ELF-1 (cell line): ENCODE measurements around the gene PCDH9.

Experiments
- DNase-seq: peaks from one replicate; pipeline ENCODE4 v3.0.0-alpha.2; 2016; ENCODE audit warnings: low read depth, low spot score

PCDH9 gene

GRCh38 chr13:66345518-66345810 lies 884.7 kb downstream of the PCDH9 start:
- no peak for DNase-seq

- DNase-seq, result no peak
Observed at GRCh38 chr13:66344805-66345517, 885.2 kb downstream of the PCDH9 start.

GRCh38 chr13:66343224-66343828 lies 886.8 kb downstream of the PCDH9 start:
- peak; percentile 8 for DNase-seq

GRCh38 chr13:66341635-66342377 lies 888.3 kb downstream of the PCDH9 start:
- no peak for DNase-seq

GRCh38 chr13:66339214-66339613 lies 890.9 kb downstream of the PCDH9 start:
- DNase-seq, result no peak

GRCh38 chr13:66338542-66338941 lies 891.6 kb downstream of the PCDH9 start:
- DNase-seq, result no peak

GRCh38 chr13:66335626-66336025 lies 894.5 kb downstream of the PCDH9 start:
- DNase-seq, result no peak

- no peak for DNase-seq
Observed at GRCh38 chr13:66329988-66330451, 900.1 kb downstream of the PCDH9 start.

- DNase-seq, result no peak
Observed at GRCh38 chr13:66328476-66328875, 901.7 kb downstream of the PCDH9 start.

- DNase-seq, result no peak
Observed at GRCh38 chr13:66323745-66324347, 906.3 kb downstream of the PCDH9 start.

GRCh38 chr13:66322936-66323335 lies 907.2 kb downstream of the PCDH9 start:
- DNase-seq, result no peak

GRCh38 chr13:66322193-66322740 lies 907.9 kb downstream of the PCDH9 start:
- DNase-seq, result no peak

GRCh38 chr13:66314911-66315310 lies 915.2 kb downstream of the PCDH9 start:
- no peak for DNase-seq

GRCh38 chr13:66313413-66313812 lies 916.7 kb downstream of the PCDH9 start:
- DNase-seq, result no peak

GRCh38 chr13:66312312-66313087 lies 917.6 kb downstream of the PCDH9 start:
- DNase-seq, result no peak

GRCh38 chr13:66305961-66306617 lies 924.0 kb downstream of the PCDH9 start:
- DNase-seq, result no peak

GRCh38 chr13:66301482-66301881 lies 928.7 kb downstream of the PCDH9 start:
- no peak for DNase-seq

- DNase-seq, result no peak
Observed at GRCh38 chr13:66301006-66301405, 929.1 kb downstream of the PCDH9 start.

- no peak for DNase-seq
Observed at GRCh38 chr13:66296875-66297274, 933.3 kb downstream of the PCDH9 start.

GRCh38 chr13:66296328-66296727 lies 933.8 kb downstream of the PCDH9 start:
- DNase-seq, result no peak

GRCh38 chr13:66286806-66287205 lies 943.3 kb downstream of the PCDH9 start:
- peak; percentile 10 for DNase-seq
